ENCODE measurements around the gene GLB1L. TPM values are rescaled to one million over a fixed set of nuclear protein-coding genes. Genes with fewer than 3 reads are reported as not detected.
A peak's percentile ranks its signal among the peaks of the same experiment; 100 is the strongest.

Gene GLB1L
- 4.4 and 16.1 TPM in 2 replicates for total RNA-seq (ENCODE audit: low replicate concordance)
- long read RNA-seq, partial matches to known transcripts: 2 of 9 reads
- long read RNA-seq, other reads (novel, unspliced or antisense): 1 of 9 reads

DNA sequence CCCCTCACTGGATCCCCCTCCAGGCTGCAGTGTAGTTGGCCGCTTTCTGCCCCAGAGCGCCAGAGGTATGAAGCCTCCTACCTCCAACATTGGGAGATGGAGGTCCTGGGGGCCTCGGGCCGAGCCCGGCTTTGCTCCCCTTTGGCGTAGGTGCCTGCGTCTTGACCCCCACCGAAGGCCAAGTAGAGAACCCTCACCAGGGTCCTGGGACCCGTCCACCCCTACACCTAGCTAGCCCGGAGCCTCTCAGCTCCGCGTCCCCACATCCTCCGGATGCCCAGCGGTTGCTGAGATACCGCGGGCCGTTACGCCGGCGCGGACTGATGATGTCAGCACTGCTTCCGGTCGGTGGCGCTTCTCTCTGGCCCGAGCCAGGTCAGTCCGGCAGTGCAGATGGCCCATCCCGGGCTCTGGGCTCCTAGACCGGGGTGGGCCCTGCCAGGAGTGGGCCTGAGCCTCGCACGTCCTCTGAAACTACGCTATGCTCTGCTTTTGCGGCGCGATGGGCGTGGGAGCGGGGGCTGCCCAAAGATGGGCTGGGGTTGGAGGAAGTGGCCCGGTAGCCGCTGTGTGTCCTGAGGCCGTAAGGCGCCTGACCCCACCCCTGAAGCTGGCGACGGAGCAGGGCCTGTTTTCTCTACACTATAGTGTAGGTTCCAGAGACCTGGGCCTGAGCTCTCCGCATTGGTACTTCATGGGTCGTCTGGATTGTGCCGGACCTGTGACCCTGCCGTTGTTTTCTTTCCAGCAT lies at the start of gene GLB1L, which contains the start of gene STK16:
GLB1L (minus strand) TSS at position 297 of the 751 bp plus-strand sequence. CDS start 1,871 bp downstream, outside the sequence.
STK16 (plus strand) TSS at position 332 of the 751 bp plus-strand sequence. CDS start 521 bp downstream, outside the sequence.
- TF ChIP-seq, protein P1, sequence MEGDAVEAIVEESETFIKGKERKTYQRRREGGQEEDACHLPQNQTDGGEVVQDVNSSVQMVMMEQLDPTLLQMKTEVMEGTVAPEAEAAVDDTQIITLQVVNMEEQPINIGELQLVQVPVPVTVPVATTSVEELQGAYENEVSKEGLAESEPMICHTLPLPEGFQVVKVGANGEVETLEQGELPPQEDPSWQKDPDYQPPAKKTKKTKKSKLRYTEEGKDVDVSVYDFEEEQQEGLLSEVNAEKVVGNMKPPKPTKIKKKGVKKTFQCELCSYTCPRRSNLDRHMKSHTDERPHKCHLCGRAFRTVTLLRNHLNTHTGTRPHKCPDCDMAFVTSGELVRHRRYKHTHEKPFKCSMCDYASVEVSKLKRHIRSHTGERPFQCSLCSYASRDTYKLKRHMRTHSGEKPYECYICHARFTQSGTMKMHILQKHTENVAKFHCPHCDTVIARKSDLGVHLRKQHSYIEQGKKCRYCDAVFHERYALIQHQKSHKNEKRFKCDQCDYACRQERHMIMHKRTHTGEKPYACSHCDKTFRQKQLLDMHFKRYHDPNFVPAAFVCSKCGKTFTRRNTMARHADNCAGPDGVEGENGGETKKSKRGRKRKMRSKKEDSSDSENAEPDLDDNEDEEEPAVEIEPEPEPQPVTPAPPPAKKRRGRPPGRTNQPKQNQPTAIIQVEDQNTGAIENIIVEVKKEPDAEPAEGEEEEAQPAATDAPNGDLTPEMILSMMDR (conservative IDR thresholded peaks at IDR 0.05): no peak
- Mint-ChIP-seq H3K27me3 (no peaks in the 10 kb centered on the region), H3K27ac (peak within 1 kb of the TSS; percentile 93), H3K36me3 (no peaks in the 10 kb centered on the region), H3K9me3 (no peaks in the 10 kb centered on the region), H3K4me3 (peak within 1 kb of the TSS; percentile 95), H3K4me1 (ENCODE audit: unreplicated experiment) (peaks cover 14% of the 10 kb centered on the region)
- peak; percentile 95 for DNase-seq (ENCODE audit: extremely low spot score, unreplicated experiment)

DNA sequence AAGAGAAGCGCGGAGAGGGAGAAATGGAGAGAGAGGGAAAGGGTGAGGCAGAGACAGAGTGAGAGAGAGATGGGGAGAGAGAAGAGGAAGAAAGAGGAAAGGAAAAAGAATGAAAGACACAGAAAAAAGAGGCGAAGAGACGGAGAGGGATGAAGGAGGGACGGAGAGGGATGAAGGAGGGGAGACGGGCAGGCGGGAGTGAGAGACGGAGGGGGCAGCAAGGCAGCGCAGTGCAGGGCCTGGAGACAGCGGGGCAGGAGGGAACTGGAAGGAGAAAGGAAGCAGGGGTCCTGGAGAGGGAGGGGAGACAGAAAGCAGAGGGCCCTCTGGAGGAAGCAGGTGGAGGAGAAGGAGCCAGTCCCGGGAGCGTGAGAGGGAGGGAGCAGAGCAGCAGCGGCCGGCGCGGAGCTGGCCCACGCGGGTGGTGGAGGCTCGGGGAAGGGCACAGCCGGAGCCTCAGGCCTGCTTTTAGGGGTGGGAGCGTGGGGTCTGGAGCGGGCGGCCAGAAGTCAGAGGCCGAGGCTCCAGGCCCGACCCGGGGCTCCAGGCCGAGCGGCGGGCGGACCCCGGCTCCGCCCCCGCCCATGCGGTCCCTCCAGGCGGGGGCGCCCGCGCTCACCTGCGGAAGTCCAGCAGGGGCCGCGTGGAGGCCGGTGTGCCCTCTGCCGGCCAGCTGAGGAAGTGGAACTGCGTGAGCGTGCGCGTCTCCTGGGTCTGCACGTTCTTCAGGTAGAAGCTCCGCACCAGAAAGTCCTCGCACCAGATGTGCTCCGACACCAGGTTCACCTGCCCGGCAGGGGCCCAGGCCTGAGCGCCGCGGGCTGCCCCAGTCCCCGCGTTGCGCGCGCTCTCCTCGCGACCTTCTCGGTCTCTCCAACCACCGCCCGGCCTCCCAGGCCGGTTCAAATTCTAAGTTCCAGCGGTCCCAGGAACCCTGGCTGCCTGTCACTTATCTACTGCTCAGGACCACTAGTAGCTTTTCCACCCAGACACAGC lies 49.4 kb upstream of the GLB1L start:
- Mint-ChIP-seq H3K36me3 (no peaks in the 10 kb centered on the region), H3K4me1 (ENCODE audit: unreplicated experiment) (no peaks in the 10 kb centered on the region), H3K27ac (peak overlapping the region; percentile 55), H3K27me3 (peaks cover 48% of the 10 kb centered on the region), H3K4me3 (peak overlapping the region; percentile 83), H3K9me3 (no peaks in the 10 kb centered on the region)
- TF ChIP-seq, protein P1 (conservative IDR thresholded peaks at IDR 0.05): peak; percentile 99
- peak; percentile 90 for DNase-seq (ENCODE audit: extremely low spot score, unreplicated experiment)

DNA sequence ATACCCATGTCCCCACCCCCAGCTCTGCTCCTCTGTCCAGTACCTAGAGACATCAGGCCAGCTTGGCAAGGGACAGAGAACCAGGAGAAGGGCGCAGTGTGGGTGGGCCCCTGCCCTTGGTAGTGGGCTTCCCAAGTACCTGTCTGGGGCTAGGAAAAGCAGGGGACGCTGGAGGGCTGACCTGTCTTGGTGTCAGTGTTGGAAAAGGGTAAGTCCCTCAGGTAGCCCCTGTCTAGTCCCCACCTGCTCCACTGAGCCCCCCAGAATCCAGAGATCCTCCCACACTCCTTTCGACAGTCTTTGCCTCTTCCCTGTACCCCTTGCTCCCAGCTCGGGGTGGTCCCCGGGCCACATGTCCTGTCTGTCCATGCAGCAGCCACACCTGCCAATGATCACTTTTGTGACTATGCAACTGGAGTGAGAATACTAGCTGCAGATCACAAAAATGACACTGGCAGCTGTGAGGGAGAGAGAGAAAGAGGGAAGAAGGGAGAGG lies 48.5 kb upstream of the GLB1L start:
- H3K27ac Mint-ChIP-seq: peak overlapping the region; percentile 16
- DNase-seq (ENCODE audit: extremely low spot score, unreplicated experiment): no peak
- peaks cover 39% of the 10 kb centered on the region for H3K27me3 Mint-ChIP-seq
- H3K4me1 Mint-ChIP-seq (ENCODE audit: unreplicated experiment): no peaks in the 10 kb centered on the region
- H3K4me3 Mint-ChIP-seq: peak overlapping the region; percentile 83
- TF ChIP-seq, protein P1 (conservative IDR thresholded peaks at IDR 0.05): no peak
- no peaks in the 10 kb centered on the region for H3K36me3 Mint-ChIP-seq
- H3K9me3 Mint-ChIP-seq: no peaks in the 10 kb centered on the region

DNA sequence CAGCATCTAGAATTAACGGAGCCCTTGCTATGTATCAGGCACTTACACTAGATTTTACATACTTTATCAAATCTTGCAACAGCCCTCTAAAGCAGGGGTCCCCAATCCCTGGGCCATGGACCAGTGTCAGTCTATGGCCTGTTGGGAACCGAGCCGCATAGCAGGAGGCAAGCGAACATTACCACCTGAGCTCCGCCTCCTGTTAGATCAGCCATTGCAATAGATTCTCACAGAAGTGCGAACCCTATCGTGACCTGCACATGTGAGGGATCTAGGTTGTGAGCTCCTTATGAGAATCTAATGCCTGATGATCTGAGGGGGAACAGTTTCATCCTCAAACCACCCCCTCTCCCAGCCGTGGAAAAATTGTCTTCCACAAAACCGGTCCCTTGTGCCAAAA lies 47.4 kb upstream of the GLB1L start:
- H3K36me3 Mint-ChIP-seq: no peaks in the 10 kb centered on the region
- peaks cover 31% of the 10 kb centered on the region for H3K27me3 Mint-ChIP-seq
- H3K4me3 Mint-ChIP-seq: no peak overlapping the region
- no peaks in the 10 kb centered on the region for H3K4me1 Mint-ChIP-seq (ENCODE audit: unreplicated experiment)
- no peak overlapping the region for H3K27ac Mint-ChIP-seq
- no peak for DNase-seq (ENCODE audit: extremely low spot score, unreplicated experiment)
- TF ChIP-seq, protein P1 (conservative IDR thresholded peaks at IDR 0.05): no peak
- no peaks in the 10 kb centered on the region for H3K9me3 Mint-ChIP-seq

DNA sequence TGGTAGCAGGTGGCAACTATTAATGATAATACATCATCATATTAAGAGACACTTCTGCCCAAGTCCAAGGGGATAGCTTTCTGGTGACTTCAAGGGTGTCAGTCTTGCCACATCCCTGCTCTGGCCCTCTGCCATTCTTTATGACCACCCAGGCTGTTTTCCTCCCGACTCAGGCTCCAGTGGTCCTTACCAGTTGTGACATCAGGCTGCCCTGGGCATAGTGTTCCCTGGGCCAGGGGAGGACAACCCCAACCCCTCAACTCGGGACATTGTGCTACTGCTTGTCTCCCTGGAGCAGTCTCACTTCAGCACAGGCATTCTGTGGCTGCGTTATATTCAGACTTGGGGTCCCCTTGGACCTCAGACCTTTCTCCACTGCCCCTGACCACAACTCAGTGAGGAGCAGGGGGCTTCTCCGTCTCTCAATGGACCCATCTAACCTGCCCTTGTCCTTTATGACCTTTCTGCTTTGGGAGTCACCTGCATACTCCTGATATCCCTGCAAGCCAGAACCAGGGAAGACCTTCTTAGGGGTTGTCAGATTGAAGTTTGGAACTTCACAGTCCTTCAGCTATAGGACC lies 46.8 kb upstream of the GLB1L start:
- Mint-ChIP-seq H3K27ac (no peak overlapping the region), H3K4me3 (no peak overlapping the region), H3K27me3 (peaks cover 31% of the 10 kb centered on the region), H3K36me3 (no peaks in the 10 kb centered on the region), H3K9me3 (no peaks in the 10 kb centered on the region), H3K4me1 (ENCODE audit: unreplicated experiment) (no peaks in the 10 kb centered on the region)
- TF ChIP-seq, protein P1 (conservative IDR thresholded peaks at IDR 0.05): no peak
- DNase-seq (ENCODE audit: extremely low spot score, unreplicated experiment): no peak
